ENCODE results near the gene APOD.
"Not testable (repeated sequence)": the region's sequence is repeated elsewhere in the genome, so short reads cannot be mapped to it uniquely, and the experiment has no call there.

APOD gene

GRCh38 chr3:195617784-195618659, 34.3 kb upstream of the APOD start:
- not testable (repeated sequence) for DNase-seq (ENCODE audit: low read depth in 2 of 2)

- not testable (repeated sequence) for DNase-seq (ENCODE audit: low read depth in 2 of 2)
These were observed 33.4 kb upstream of the APOD start for GRCh38 chr3:195617134-195617533.

GRCh38 chr3:195616681-195617080, 32.9 kb upstream of the APOD start:
- no peak for DNase-seq (ENCODE audit: low read depth in 2 of 2)

GRCh38 chr3:195615952-195616537, 32.3 kb upstream of the APOD start:
- DNase-seq (ENCODE audit: low read depth in 2 of 2): not testable (repeated sequence)

GRCh38 chr3:195614672-195615504, 31.1 kb upstream of the APOD start:
- DNase-seq (ENCODE audit: low read depth in 2 of 2): not testable (repeated sequence)

GRCh38 chr3:195613468-195614069, 29.8 kb upstream of the APOD start:
- no peak for DNase-seq (ENCODE audit: low read depth in 2 of 2)

- no peak for DNase-seq (ENCODE audit: low read depth in 2 of 2)
These were observed 28.5 kb upstream of the APOD start for GRCh38 chr3:195612075-195612800.

GRCh38 chr3:195609229-195609628, 25.5 kb upstream of the APOD start:
- DNase-seq (ENCODE audit: low read depth in 2 of 2): no peak

GRCh38 chr3:195601785-195602184, 18.0 kb upstream of the APOD start:
- DNase-seq (ENCODE audit: low read depth in 2 of 2): not testable (repeated sequence)

GRCh38 chr3:195601382-195601781, 17.6 kb upstream of the APOD start:
- no peak for DNase-seq (ENCODE audit: low read depth in 2 of 2)

GRCh38 chr3:195599926-195600325, 16.2 kb upstream of the APOD start:
- DNase-seq (ENCODE audit: low read depth in 2 of 2): not testable (repeated sequence)

- DNase-seq (ENCODE audit: low read depth in 2 of 2): not testable (repeated sequence)
These were observed 15.8 kb upstream of the APOD start for GRCh38 chr3:195599516-195599915.

GRCh38 chr3:195597848-195598247, 14.1 kb upstream of the APOD start:
- DNase-seq (ENCODE audit: low read depth in 2 of 2): no peak

- no peak for DNase-seq (ENCODE audit: low read depth in 2 of 2)
These were observed 13.5 kb upstream of the APOD start for GRCh38 chr3:195597229-195597628.

- no peak for DNase-seq (ENCODE audit: low read depth in 2 of 2)
These were observed 13.0 kb upstream of the APOD start for GRCh38 chr3:195596765-195597171.

GRCh38 chr3:195595785-195596531, 12.2 kb upstream of the APOD start:
- DNase-seq (ENCODE audit: low read depth in 2 of 2): no peak

GRCh38 chr3:195591852-195592251, 8.1 kb upstream of the APOD start:
- no peak for DNase-seq (ENCODE audit: low read depth in 2 of 2)

- DNase-seq (ENCODE audit: low read depth in 2 of 2): no peak
These were observed 7.5 kb upstream of the APOD start for GRCh38 chr3:195591220-195591619.

- not testable (repeated sequence) for DNase-seq (ENCODE audit: low read depth in 2 of 2)
These were observed 6.6 kb upstream of the APOD start for GRCh38 chr3:195590381-195590780.

- not testable (repeated sequence) for DNase-seq (ENCODE audit: low read depth in 2 of 2)
These were observed 6.1 kb upstream of the APOD start for GRCh38 chr3:195589796-195590195.

All from fibroblast of skin of left biceps (primary cell).